ENCODE data around the gene CACNA1S. TPM values are rescaled to one million over a fixed set of nuclear protein-coding genes. Genes with fewer than 3 reads are reported as not detected.

Gene CACNA1S
- total RNA-seq, 1 donor from 2014 or later: 0.11 TPM

GRCh38 chr1:201088395-201088794 is 23.8 kb downstream of the CACNA1S start:
- Histone ChIP-seq H2AFZ (replicated peaks) (no peak overlapping the region), H3F3A (ENCODE audit: low read depth) (peaks cover 12% of the 10 kb centered on the region), H3K9ac (no peak overlapping the region), H3K79me2 (ENCODE audit: low read depth) (no peaks in the 10 kb centered on the region), H3K36me3 (no peaks in the 10 kb centered on the region), H3K27ac (no peak overlapping the region), H3K4me3 (no peak overlapping the region), H3K9me3 (ENCODE audit: low read depth) (no peaks in the 10 kb centered on the region), H3K4me2 (no peak overlapping the region), H3K4me1 (peaks cover 15% of the 10 kb centered on the region), H3K27me3 (no peaks in the 10 kb centered on the region), H4K20me1 (ENCODE audit: low read depth) (no peaks in the 10 kb centered on the region)
- Mint-ChIP-seq H3K4me3 (no peak overlapping the region), H3K27ac (no peak overlapping the region), H3K9me3 (no peaks in the 10 kb centered on the region), H3K36me3 (no peaks in the 10 kb centered on the region), H3K27me3 (ENCODE audit: insufficient read depth, low read depth) (peaks cover 4% of the 10 kb centered on the region), H3K4me1 (peaks cover 73% of the 10 kb centered on the region)
- TF ChIP-seq EZH2phosphoT487 (IDR thresholded peaks at IDR 0.05): no peak
- TF ChIP-seq CTCF (IDR thresholded peaks at IDR 0.05): no peak
- TF ChIP-seq EZH2 (IDR thresholded peaks at IDR 0.05): no peak
- no peak for DNase-seq (ENCODE audit: low spot score)

GRCh38 chr1:201085902-201086735 is 26.1 kb downstream of the CACNA1S start:
- Mint-ChIP-seq H3K4me3 (peak overlapping the region; percentile 51), H3K4me1 (peaks cover 62% of the 10 kb centered on the region), H3K36me3 (no peaks in the 10 kb centered on the region), H3K9me3 (no peaks in the 10 kb centered on the region), H3K27ac (peak overlapping the region; percentile 94), H3K27me3 (ENCODE audit: insufficient read depth, low read depth) (peaks cover 4% of the 10 kb centered on the region)
- Histone ChIP-seq H4K20me1 (ENCODE audit: low read depth) (no peaks in the 10 kb centered on the region), H3K27me3 (no peaks in the 10 kb centered on the region), H3F3A (ENCODE audit: low read depth) (peaks cover 12% of the 10 kb centered on the region), H3K4me2 (no peak overlapping the region), H2AFZ (replicated peaks) (no peak overlapping the region), H3K4me1 (peaks cover 15% of the 10 kb centered on the region), H3K9ac (no peak overlapping the region), H3K4me3 (no peak overlapping the region), H3K79me2 (ENCODE audit: low read depth) (no peaks in the 10 kb centered on the region), H3K36me3 (no peaks in the 10 kb centered on the region), H3K9me3 (ENCODE audit: low read depth) (no peaks in the 10 kb centered on the region), H3K27ac (no peak overlapping the region)
- TF ChIP-seq EZH2 (IDR thresholded peaks at IDR 0.05) (no peak), CTCF (IDR thresholded peaks at IDR 0.05) (peak; percentile 78), EZH2phosphoT487 (IDR thresholded peaks at IDR 0.05) (no peak)
- DNase-seq (ENCODE audit: low spot score): peak; percentile 80

DNA sequence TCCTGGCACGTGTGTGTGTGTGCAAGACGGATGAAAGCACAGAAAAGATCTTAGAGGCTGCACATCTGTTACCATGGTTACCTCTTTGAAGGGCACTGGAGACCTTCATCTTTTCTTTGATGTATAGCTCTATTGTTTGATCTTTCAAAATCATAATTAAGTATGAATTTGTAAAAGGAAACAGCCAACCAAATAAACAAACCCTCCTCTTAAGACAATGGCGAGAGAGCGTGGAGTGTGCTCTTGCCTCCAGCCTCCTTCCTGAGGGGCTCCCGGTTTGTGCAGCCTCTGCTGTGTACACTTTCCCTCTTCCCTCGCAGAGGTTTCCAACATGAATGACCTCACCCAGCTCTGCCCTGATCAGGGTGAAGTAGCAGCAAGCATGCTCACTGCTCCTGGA is 27.9 kb downstream of the CACNA1S start:
- Mint-ChIP-seq H3K4me1 (peaks cover 49% of the 10 kb centered on the region), H3K27me3 (ENCODE audit: insufficient read depth, low read depth) (peaks cover 9% of the 10 kb centered on the region), H3K9me3 (no peaks in the 10 kb centered on the region), H3K36me3 (no peaks in the 10 kb centered on the region), H3K27ac (peak overlapping the region; percentile 87), H3K4me3 (no peak overlapping the region)
- H3K4me2 ChIP-seq: no peak overlapping the region
- no peak overlapping the region for H2AFZ ChIP-seq (replicated peaks)
- peaks cover 4% of the 10 kb centered on the region for H3K4me1 ChIP-seq
- H4K20me1 ChIP-seq (ENCODE audit: low read depth): no peaks in the 10 kb centered on the region
- H3K9ac ChIP-seq: no peak overlapping the region
- H3K27me3 ChIP-seq: no peaks in the 10 kb centered on the region
- no peaks in the 10 kb centered on the region for H3K36me3 ChIP-seq
- H3K27ac ChIP-seq: no peak overlapping the region
- no peak overlapping the region for H3K4me3 ChIP-seq
- H3K9me3 ChIP-seq (ENCODE audit: low read depth): no peaks in the 10 kb centered on the region
- no peaks in the 10 kb centered on the region for H3K79me2 ChIP-seq (ENCODE audit: low read depth)
- TF ChIP-seq CTCF (IDR thresholded peaks at IDR 0.05): no peak
- H3F3A ChIP-seq (ENCODE audit: low read depth): peaks cover 3% of the 10 kb centered on the region
- no peak for DNase-seq (ENCODE audit: low spot score)

All from neural progenitor cell (in vitro differentiated cells).